PFSK-1 (cell line): ENCODE data around the gene FAM217B.

Experiments used
- FOXP2 ChIP-seq: optimal IDR thresholded peaks from 2 replicates; pipeline ENCODE3; 2011; ENCODE audit warnings: borderline replicate concordance, control low read depth, inconsistent platforms; ENCODE audit not compliant: insufficient read depth; ENCODE audit errors: extremely low read length, extremely low read depth
- POLR2AphosphoS5 ChIP-seq: IDR thresholded peaks from 2 replicates; pipeline ENCODE4 v1.6.1; 2012; ENCODE audit warnings: low read depth, mild to moderate bottlenecking, control low read depth, low read length, moderate library complexity
- SIN3A ChIP-seq: IDR thresholded peaks from 2 replicates; pipeline ENCODE4 v1.6.1; 2012; ENCODE audit warnings: mild to moderate bottlenecking, low read length, moderate library complexity, borderline replicate concordance; ENCODE audit not compliant: insufficient read depth
- TAF1 ChIP-seq: IDR thresholded peaks from 2 replicates; pipeline ENCODE4 v1.6.1; 2012; ENCODE audit warnings: low read length, control low read depth, borderline replicate concordance; ENCODE audit not compliant: insufficient read depth
- TF ChIP-seq, protein P1 (sequence below), 2 experiments: IDR thresholded peaks; 2 replicates each; pipeline versions ENCODE4 v1.6.1 to v1.8.0; 2011 to 2012; ENCODE audit warnings: low read depth in 2 of 2, low read length in 2 of 2, control low read depth in 1 of 2, inconsistent platforms in 1 of 2, mild to moderate bottlenecking in 1 of 2, moderate library complexity in 1 of 2; ENCODE audit not compliant: insufficient read depth in 1 of 2

FAM217B gene

DNA sequence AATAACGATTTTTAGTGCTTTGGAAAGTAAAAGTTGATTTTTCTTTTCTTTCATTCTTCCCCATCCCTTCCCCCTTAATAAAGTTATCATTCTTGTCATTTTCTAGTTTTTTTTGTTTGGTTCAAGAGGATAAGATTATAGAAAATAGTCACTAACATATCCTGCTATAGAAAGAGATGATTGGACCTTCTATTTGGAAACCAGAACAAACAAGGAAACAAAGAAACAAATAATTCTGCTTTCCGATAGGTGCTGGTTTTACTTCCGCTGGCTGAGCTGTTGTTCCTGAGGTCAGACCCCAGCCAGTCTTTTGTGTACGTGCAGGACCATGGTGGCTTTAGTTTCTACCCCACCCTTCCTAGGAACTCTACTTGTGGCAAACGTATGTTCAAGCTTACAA is 17.9 kb downstream of the FAM217B start, which contains the start of gene CDH26:
TSS of gene CDH26 (plus strand) at position 301 of the 400 bp plus-strand sequence. CDS start 304 bp downstream, outside the sequence.
- TF ChIP-seq TAF1 (no peak), SIN3A (no peak), POLR2AphosphoS5 (no peak), FOXP2 (no peak)
- TF ChIP-seq, protein P1, sequence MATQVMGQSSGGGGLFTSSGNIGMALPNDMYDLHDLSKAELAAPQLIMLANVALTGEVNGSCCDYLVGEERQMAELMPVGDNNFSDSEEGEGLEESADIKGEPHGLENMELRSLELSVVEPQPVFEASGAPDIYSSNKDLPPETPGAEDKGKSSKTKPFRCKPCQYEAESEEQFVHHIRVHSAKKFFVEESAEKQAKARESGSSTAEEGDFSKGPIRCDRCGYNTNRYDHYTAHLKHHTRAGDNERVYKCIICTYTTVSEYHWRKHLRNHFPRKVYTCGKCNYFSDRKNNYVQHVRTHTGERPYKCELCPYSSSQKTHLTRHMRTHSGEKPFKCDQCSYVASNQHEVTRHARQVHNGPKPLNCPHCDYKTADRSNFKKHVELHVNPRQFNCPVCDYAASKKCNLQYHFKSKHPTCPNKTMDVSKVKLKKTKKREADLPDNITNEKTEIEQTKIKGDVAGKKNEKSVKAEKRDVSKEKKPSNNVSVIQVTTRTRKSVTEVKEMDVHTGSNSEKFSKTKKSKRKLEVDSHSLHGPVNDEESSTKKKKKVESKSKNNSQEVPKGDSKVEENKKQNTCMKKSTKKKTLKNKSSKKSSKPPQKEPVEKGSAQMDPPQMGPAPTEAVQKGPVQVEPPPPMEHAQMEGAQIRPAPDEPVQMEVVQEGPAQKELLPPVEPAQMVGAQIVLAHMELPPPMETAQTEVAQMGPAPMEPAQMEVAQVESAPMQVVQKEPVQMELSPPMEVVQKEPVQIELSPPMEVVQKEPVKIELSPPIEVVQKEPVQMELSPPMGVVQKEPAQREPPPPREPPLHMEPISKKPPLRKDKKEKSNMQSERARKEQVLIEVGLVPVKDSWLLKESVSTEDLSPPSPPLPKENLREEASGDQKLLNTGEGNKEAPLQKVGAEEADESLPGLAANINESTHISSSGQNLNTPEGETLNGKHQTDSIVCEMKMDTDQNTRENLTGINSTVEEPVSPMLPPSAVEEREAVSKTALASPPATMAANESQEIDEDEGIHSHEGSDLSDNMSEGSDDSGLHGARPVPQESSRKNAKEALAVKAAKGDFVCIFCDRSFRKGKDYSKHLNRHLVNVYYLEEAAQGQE (IDR thresholded peaks at IDR 0.05; ENCODE audit: insufficient read depth in 1 of 2, low read depth in 2 of 2, low read length in 2 of 2): no peak

DNA sequence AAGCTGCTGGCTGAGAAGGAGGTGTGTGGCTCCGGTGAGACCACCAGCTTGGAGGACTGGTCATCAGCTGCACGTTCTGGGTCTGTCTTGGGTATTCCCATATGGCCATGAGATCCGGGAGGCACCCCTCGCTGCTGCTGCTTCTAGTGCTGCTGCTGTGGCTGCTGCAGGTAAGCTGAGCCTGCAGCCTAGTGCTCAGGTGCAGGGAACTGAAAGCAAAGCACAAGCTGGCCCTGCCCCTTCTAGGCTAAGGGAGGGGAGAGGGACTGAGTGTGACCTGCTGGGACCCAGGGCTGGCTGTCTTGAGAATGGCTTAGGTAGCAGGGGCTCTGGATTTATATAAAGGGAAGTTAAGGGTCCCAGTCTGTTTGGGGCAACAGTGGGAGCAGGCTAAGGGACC is 18.4 kb downstream of the FAM217B start:
- TF ChIP-seq, protein P1 (IDR thresholded peaks at IDR 0.05; ENCODE audit: insufficient read depth in 1 of 2, low read depth in 2 of 2, low read length in 2 of 2): no peak
- TF ChIP-seq POLR2AphosphoS5 (no peak), SIN3A (no peak), TAF1 (no peak)

DNA sequence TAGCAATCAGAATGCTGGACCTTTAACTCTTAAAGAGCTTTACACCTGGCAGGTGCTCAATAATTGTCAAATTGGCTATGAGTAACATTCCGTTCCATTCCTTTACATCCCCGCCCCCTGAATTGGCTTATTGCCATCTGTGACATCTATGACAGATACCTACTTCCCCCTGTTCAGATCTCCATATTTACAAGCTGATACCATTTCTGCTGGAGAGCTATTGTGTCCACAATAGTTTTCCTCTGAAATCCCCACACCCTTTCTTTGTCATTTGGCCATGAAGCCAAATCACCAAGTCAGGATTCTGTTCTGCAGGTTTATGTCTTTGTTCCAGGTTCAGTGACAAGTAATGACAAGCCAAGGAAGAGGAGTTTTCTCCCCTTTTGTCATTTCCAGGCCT is 21.2 kb downstream of the FAM217B start:
- TF ChIP-seq SIN3A: no peak
- no peak for TF ChIP-seq FOXP2
- no peak for TF ChIP-seq TAF1
- TF ChIP-seq POLR2AphosphoS5: no peak
- TF ChIP-seq, protein P1 (IDR thresholded peaks at IDR 0.05; ENCODE audit: insufficient read depth in 1 of 2, low read depth in 2 of 2, low read length in 2 of 2): no peak

DNA sequence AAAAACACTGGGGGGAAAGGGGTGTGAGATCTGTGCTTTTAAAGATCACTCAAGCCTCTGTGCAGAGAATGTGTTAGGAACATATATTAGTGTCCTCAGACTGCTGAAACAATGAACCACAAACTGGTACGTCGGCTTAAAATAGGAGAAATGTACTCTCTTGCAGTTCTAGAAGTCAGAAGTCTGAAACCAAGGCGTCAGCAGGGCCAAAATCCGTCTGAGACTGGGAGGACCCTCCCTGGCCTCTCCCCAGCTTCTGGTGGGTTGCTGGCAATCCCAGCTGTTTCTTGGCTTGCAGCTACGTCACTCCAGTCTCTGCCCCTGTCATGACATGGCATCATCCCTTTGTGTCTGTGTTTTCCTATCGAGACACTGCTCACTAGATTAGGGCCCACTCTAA is 22.0 kb downstream of the FAM217B start:
- no peak for TF ChIP-seq TAF1
- TF ChIP-seq FOXP2: no peak
- TF ChIP-seq SIN3A: no peak
- no peak for TF ChIP-seq POLR2AphosphoS5
- TF ChIP-seq, protein P1 (IDR thresholded peaks at IDR 0.05; ENCODE audit: insufficient read depth in 1 of 2, low read depth in 2 of 2, low read length in 2 of 2): no peak

DNA sequence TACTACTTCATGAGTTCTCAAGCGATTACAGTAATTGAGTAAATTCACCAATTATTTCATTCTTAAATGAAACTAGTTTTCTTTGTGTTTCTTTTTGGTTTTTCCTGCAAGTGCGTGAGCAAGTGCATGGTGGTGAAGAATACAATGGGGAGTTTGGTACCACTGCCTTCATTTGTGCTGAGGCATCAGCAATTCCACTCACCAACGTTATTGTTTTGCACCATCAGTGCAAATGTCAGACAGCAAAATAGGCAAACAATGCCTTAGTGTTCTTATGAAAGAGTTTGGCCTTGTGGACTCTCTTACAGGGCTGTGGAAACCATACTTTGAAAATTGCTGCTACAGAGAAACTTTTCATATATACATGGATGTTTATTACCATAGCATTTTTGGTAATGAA is 26.2 kb downstream of the FAM217B start:
- TF ChIP-seq POLR2AphosphoS5 (no peak), SIN3A (no peak), FOXP2 (no peak), TAF1 (no peak)
- TF ChIP-seq, protein P1 (IDR thresholded peaks at IDR 0.05; ENCODE audit: insufficient read depth in 1 of 2, low read depth in 2 of 2, low read length in 2 of 2): no peak
